ENCODE measurements around the gene MUC3A.
A peak's percentile ranks its signal among the peaks of the same experiment; 100 is the strongest.

MUC3A gene

GRCh38 chr7:100952641-100953040 is 3.3 kb downstream of the MUC3A start:
- no peak for DNase-seq
- H3K27me3 ChIP-seq (ENCODE audit: insufficient read depth, low read length, poor library complexity): no peaks in the 10 kb centered on the region
- H3K79me1 ChIP-seq (ENCODE audit: low read length): no peaks in the 10 kb centered on the region

GRCh38 chr7:100957832-100958421 is 8.6 kb downstream of the MUC3A start:
- no peak overlapping the region for H3K4ac ChIP-seq (ENCODE audit: low read depth, low read length)
- no peak overlapping the region for H2BK15ac ChIP-seq (replicated peaks; ENCODE audit: low read depth)
- H2BK120ac ChIP-seq (ENCODE audit: low read depth, low read length): no peak overlapping the region
- H3K36me3 ChIP-seq (ENCODE audit: control insufficient read depth, insufficient read depth, low read length): peaks cover 5% of the 10 kb centered on the region
- no peak overlapping the region for H3K9ac ChIP-seq (ENCODE audit: low read length)
- peak overlapping the region; percentile 13 for H3K4me3 ChIP-seq (ENCODE audit: low read length)
- peaks cover 2% of the 10 kb centered on the region for H3K79me2 ChIP-seq (ENCODE audit: control insufficient read depth, insufficient read depth, low read length)
- no peak overlapping the region for H3K23ac ChIP-seq (ENCODE audit: low read length)
- no peak overlapping the region for H4K8ac ChIP-seq (ENCODE audit: low read depth, low read length)
- no peak overlapping the region for H2BK5ac ChIP-seq (ENCODE audit: low read length)
- H3K27ac ChIP-seq (ENCODE audit: low read depth, low read length): no peak overlapping the region
- H3K18ac ChIP-seq (ENCODE audit: low read length): no peak overlapping the region
- no peak overlapping the region for H2AK5ac ChIP-seq (ENCODE audit: low read length)
- no peak overlapping the region for H4K5ac ChIP-seq (ENCODE audit: low read length)
- WGBS (ENCODE audit: extremely low coverage, insufficient coverage, low lambda C conversion rate): 93% methylated on average over 2 of the region's 12 CpGs
- H3K4me1 ChIP-seq (ENCODE audit: control insufficient read depth, low read depth, low read length): no peaks in the 10 kb centered on the region
- no peak overlapping the region for H3K4me2 ChIP-seq (ENCODE audit: low read length)
- no peak for DNase-seq
- no peaks in the 10 kb centered on the region for H3K27me3 ChIP-seq (ENCODE audit: insufficient read depth, low read length, poor library complexity)
- H3K79me1 ChIP-seq (ENCODE audit: low read length): peaks cover 3% of the 10 kb centered on the region
- H3K56ac ChIP-seq (ENCODE audit: low read length): no peak overlapping the region

More at GRCh38 chr7:100952641-100953040, 3.3 kb downstream of the MUC3A start:
- H3K4me3 ChIP-seq (ENCODE audit: low read length): no peak overlapping the region
- no peak overlapping the region for H2BK15ac ChIP-seq (replicated peaks; ENCODE audit: low read depth)
- H3K9ac ChIP-seq (ENCODE audit: low read length): no peak overlapping the region
- H3K36me3 ChIP-seq (ENCODE audit: control insufficient read depth, insufficient read depth, low read length): peaks cover 1% of the 10 kb centered on the region
- H4K8ac ChIP-seq (ENCODE audit: low read depth, low read length): no peak overlapping the region
- H3K56ac ChIP-seq (ENCODE audit: low read length): no peak overlapping the region
- H3K23ac ChIP-seq (ENCODE audit: low read length): no peak overlapping the region
- H2BK5ac ChIP-seq (ENCODE audit: low read length): no peak overlapping the region
- peaks cover 10% of the 10 kb centered on the region for H3K4me1 ChIP-seq (ENCODE audit: control insufficient read depth, low read depth, low read length)
- no peak overlapping the region for H2AK5ac ChIP-seq (ENCODE audit: low read length)
- no peak overlapping the region for H4K5ac ChIP-seq (ENCODE audit: low read length)
- WGBS (ENCODE audit: extremely low coverage, insufficient coverage, low lambda C conversion rate): no CpG with 5 or more reads among the region's 2 CpGs
- no peak overlapping the region for H3K4ac ChIP-seq (ENCODE audit: low read depth, low read length)
- no peaks in the 10 kb centered on the region for H3K79me2 ChIP-seq (ENCODE audit: control insufficient read depth, insufficient read depth, low read length)
- no peak overlapping the region for H2BK120ac ChIP-seq (ENCODE audit: low read depth, low read length)
- H3K4me2 ChIP-seq (ENCODE audit: low read length): no peak overlapping the region
- H3K18ac ChIP-seq (ENCODE audit: low read length): no peak overlapping the region
- no peak overlapping the region for H3K27ac ChIP-seq (ENCODE audit: low read depth, low read length)

GRCh38 chr7:100959894-100960293 is 10.6 kb downstream of the MUC3A start:
- H3K27ac ChIP-seq (ENCODE audit: low read depth, low read length): no peak overlapping the region
- H3K4ac ChIP-seq (ENCODE audit: low read depth, low read length): no peak overlapping the region
- H2BK120ac ChIP-seq (ENCODE audit: low read depth, low read length): no peak overlapping the region
- no peak overlapping the region for H3K56ac ChIP-seq (ENCODE audit: low read length)
- peaks cover 5% of the 10 kb centered on the region for H3K79me1 ChIP-seq (ENCODE audit: low read length)
- H3K79me2 ChIP-seq (ENCODE audit: control insufficient read depth, insufficient read depth, low read length): peaks cover 2% of the 10 kb centered on the region
- no peak for DNase-seq
- H4K8ac ChIP-seq (ENCODE audit: low read depth, low read length): no peak overlapping the region
- H3K23ac ChIP-seq (ENCODE audit: low read length): no peak overlapping the region
- H2AK5ac ChIP-seq (ENCODE audit: low read length): no peak overlapping the region
- H3K4me2 ChIP-seq (ENCODE audit: low read length): no peak overlapping the region
- no peaks in the 10 kb centered on the region for H3K27me3 ChIP-seq (ENCODE audit: insufficient read depth, low read length, poor library complexity)
- H4K5ac ChIP-seq (ENCODE audit: low read length): no peak overlapping the region
- H3K4me1 ChIP-seq (ENCODE audit: control insufficient read depth, low read depth, low read length): peaks cover 3% of the 10 kb centered on the region
- H3K36me3 ChIP-seq (ENCODE audit: control insufficient read depth, insufficient read depth, low read length): peaks cover 5% of the 10 kb centered on the region
- H3K18ac ChIP-seq (ENCODE audit: low read length): no peak overlapping the region
- H3K9ac ChIP-seq (ENCODE audit: low read length): no peak overlapping the region
- no peak overlapping the region for H2BK15ac ChIP-seq (replicated peaks; ENCODE audit: low read depth)
- no CpG with 5 or more reads among the region's 2 CpGs for whole genome bisulfite sequencing (ENCODE audit: extremely low coverage, insufficient coverage, low lambda C conversion rate)
- H2BK5ac ChIP-seq (ENCODE audit: low read length): no peak overlapping the region
- no peak overlapping the region for H3K4me3 ChIP-seq (ENCODE audit: low read length)

GRCh38 chr7:100962537-100962936 is 13.2 kb downstream of the MUC3A start:
- no peaks in the 10 kb centered on the region for H3K27me3 ChIP-seq (ENCODE audit: insufficient read depth, low read length, poor library complexity)
- no peak overlapping the region for H3K4me3 ChIP-seq (ENCODE audit: low read length)
- no peak overlapping the region for H4K8ac ChIP-seq (ENCODE audit: low read depth, low read length)
- no peak overlapping the region for H2BK5ac ChIP-seq (ENCODE audit: low read length)
- no peak overlapping the region for H4K5ac ChIP-seq (ENCODE audit: low read length)
- H2BK120ac ChIP-seq (ENCODE audit: low read depth, low read length): no peak overlapping the region
- H3K56ac ChIP-seq (ENCODE audit: low read length): no peak overlapping the region
- no peak overlapping the region for H3K9ac ChIP-seq (ENCODE audit: low read length)
- no peak overlapping the region for H3K18ac ChIP-seq (ENCODE audit: low read length)
- WGBS (ENCODE audit: extremely low coverage, insufficient coverage, low lambda C conversion rate): 100% methylated on average over 1 of the region's 3 CpGs
- H3K23ac ChIP-seq (ENCODE audit: low read length): no peak overlapping the region
- H2BK15ac ChIP-seq (replicated peaks; ENCODE audit: low read depth): no peak overlapping the region
- peaks cover 11% of the 10 kb centered on the region for H3K4me1 ChIP-seq (ENCODE audit: control insufficient read depth, low read depth, low read length)
- H3K27ac ChIP-seq (ENCODE audit: low read depth, low read length): no peak overlapping the region
- peaks cover 4% of the 10 kb centered on the region for H3K36me3 ChIP-seq (ENCODE audit: control insufficient read depth, insufficient read depth, low read length)
- H3K4ac ChIP-seq (ENCODE audit: low read depth, low read length): no peak overlapping the region
- H3K4me2 ChIP-seq (ENCODE audit: low read length): no peak overlapping the region
- DNase-seq: no peak
- peaks cover 5% of the 10 kb centered on the region for H3K79me1 ChIP-seq (ENCODE audit: low read length)
- H3K79me2 ChIP-seq (ENCODE audit: control insufficient read depth, insufficient read depth, low read length): peaks cover 2% of the 10 kb centered on the region
- H2AK5ac ChIP-seq (ENCODE audit: low read length): no peak overlapping the region

GRCh38 chr7:100963386-100963785 is 14.1 kb downstream of the MUC3A start:
- peaks cover 2% of the 10 kb centered on the region for H3K79me1 ChIP-seq (ENCODE audit: low read length)
- DNase-seq: no peak
- H4K5ac ChIP-seq (ENCODE audit: low read length): no peak overlapping the region
- H4K8ac ChIP-seq (ENCODE audit: low read depth, low read length): no peak overlapping the region
- peaks cover 11% of the 10 kb centered on the region for H3K4me1 ChIP-seq (ENCODE audit: control insufficient read depth, low read depth, low read length)
- no peak overlapping the region for H2AK5ac ChIP-seq (ENCODE audit: low read length)
- H2BK120ac ChIP-seq (ENCODE audit: low read depth, low read length): no peak overlapping the region
- no peak overlapping the region for H3K27ac ChIP-seq (ENCODE audit: low read depth, low read length)
- no peak overlapping the region for H3K56ac ChIP-seq (ENCODE audit: low read length)
- H3K9ac ChIP-seq (ENCODE audit: low read length): no peak overlapping the region
- no peak overlapping the region for H3K4ac ChIP-seq (ENCODE audit: low read depth, low read length)
- H3K36me3 ChIP-seq (ENCODE audit: control insufficient read depth, insufficient read depth, low read length): peaks cover under 1% of the 10 kb centered on the region
- H3K4me2 ChIP-seq (ENCODE audit: low read length): no peak overlapping the region
- no peak overlapping the region for H3K18ac ChIP-seq (ENCODE audit: low read length)
- H3K23ac ChIP-seq (ENCODE audit: low read length): no peak overlapping the region
- WGBS (ENCODE audit: extremely low coverage, insufficient coverage, low lambda C conversion rate): no CpG with 5 or more reads among the region's 12 CpGs
- no peaks in the 10 kb centered on the region for H3K79me2 ChIP-seq (ENCODE audit: control insufficient read depth, insufficient read depth, low read length)
- H3K4me3 ChIP-seq (ENCODE audit: low read length): no peak overlapping the region
- H2BK5ac ChIP-seq (ENCODE audit: low read length): no peak overlapping the region
- H2BK15ac ChIP-seq (replicated peaks; ENCODE audit: low read depth): no peak overlapping the region
- H3K27me3 ChIP-seq (ENCODE audit: insufficient read depth, low read length, poor library complexity): no peaks in the 10 kb centered on the region

GRCh38 chr7:100963874-100964273 is 14.5 kb downstream of the MUC3A start:
- H3K27ac ChIP-seq (ENCODE audit: low read depth, low read length): no peak overlapping the region
- H3K27me3 ChIP-seq (ENCODE audit: insufficient read depth, low read length, poor library complexity): no peaks in the 10 kb centered on the region
- H3K4me1 ChIP-seq (ENCODE audit: control insufficient read depth, low read depth, low read length): peaks cover 11% of the 10 kb centered on the region
- H3K4me3 ChIP-seq (ENCODE audit: low read length): no peak overlapping the region
- no CpG with 5 or more reads among the region's 8 CpGs for WGBS (ENCODE audit: extremely low coverage, insufficient coverage, low lambda C conversion rate)
- H2AK5ac ChIP-seq (ENCODE audit: low read length): no peak overlapping the region
- no peak overlapping the region for H4K8ac ChIP-seq (ENCODE audit: low read depth, low read length)
- no peak overlapping the region for H3K18ac ChIP-seq (ENCODE audit: low read length)
- peaks cover 2% of the 10 kb centered on the region for H3K79me1 ChIP-seq (ENCODE audit: low read length)
- no peak overlapping the region for H4K5ac ChIP-seq (ENCODE audit: low read length)
- H3K9ac ChIP-seq (ENCODE audit: low read length): no peak overlapping the region
- no peak for DNase-seq
- no peak overlapping the region for H3K23ac ChIP-seq (ENCODE audit: low read length)
- no peak overlapping the region for H3K4me2 ChIP-seq (ENCODE audit: low read length)
- H2BK120ac ChIP-seq (ENCODE audit: low read depth, low read length): no peak overlapping the region
- H3K56ac ChIP-seq (ENCODE audit: low read length): no peak overlapping the region
- no peak overlapping the region for H2BK5ac ChIP-seq (ENCODE audit: low read length)
- H2BK15ac ChIP-seq (replicated peaks; ENCODE audit: low read depth): no peak overlapping the region
- H3K36me3 ChIP-seq (ENCODE audit: control insufficient read depth, insufficient read depth, low read length): no peaks in the 10 kb centered on the region
- H3K4ac ChIP-seq (ENCODE audit: low read depth, low read length): no peak overlapping the region
- H3K79me2 ChIP-seq (ENCODE audit: control insufficient read depth, insufficient read depth, low read length): no peaks in the 10 kb centered on the region
